AG04450 (cell line): ENCODE data around the gene FOXF1. TPM values are rescaled to one million over a fixed set of nuclear protein-coding genes. Genes with fewer than 3 reads are reported as not detected.

ENCODE experiments used
- CTCF ChIA-PET: fragments of 300-600, 350-600 bp; formaldehyde crosslinking; extraction: SDS; loops from one replicate; lab custom pipeline; 2022; ENCODE audit warnings: antibody characterized with exemption, inconsistent platforms; lab: Charles Lee
- POLR2A ChIA-PET: fragments of 350-600 bp; formaldehyde crosslinking; extraction: SDS; loops from one replicate; lab custom pipeline; 2021; ENCODE audit warnings: antibody characterized with exemption, inconsistent platforms; lab: Yijun Ruan, JAX
- DNase-seq: peaks from one replicate; pipeline ENCODE4 v3.0.0-alpha.2; 2011; ENCODE audit warnings: low read depth, low spot score
- H3K27ac ChIP-seq: one replicate; pipeline ENCODE4 v1.5.1; 2012; ENCODE audit warnings: low read depth, low read length, control low read depth
- H3K27me3 ChIP-seq: one replicate; pipeline ENCODE4 v1.6.0; 2012; ENCODE audit warnings: low read length; ENCODE audit not compliant: control insufficient read depth, insufficient read depth
- H3K4me3 ChIP-seq: 2 replicates; pipeline ENCODE4 v1.5.1; 2011; ENCODE audit warnings: mild to moderate bottlenecking, low read depth, low read length, control low read depth
- H3K9me3 ChIP-seq: 2 replicates; pipeline ENCODE4 v1.5.1; 2012; ENCODE audit warnings: low read length; ENCODE audit not compliant: control insufficient read depth, insufficient read depth
- polyA plus RNA-seq: library from polyadenylated mRNA; depleted of rRNA; stranded (reverse); fragments of >200 nt; gene quantifications from 2 replicates; pipeline ENCODE4 v1.2.3, GENCODE V29; 2011; rRNA removed
- TF ChIP-seq, protein P1 (sequence below): IDR thresholded peaks from 2 replicates; pipeline ENCODE4 v1.5.1; 2011; ENCODE audit warnings: low read depth, low read length, control low read depth, inconsistent platforms

Gene FOXF1
- polyA plus RNA-seq, 1 experiment, result 61.0 TPM

DNA sequence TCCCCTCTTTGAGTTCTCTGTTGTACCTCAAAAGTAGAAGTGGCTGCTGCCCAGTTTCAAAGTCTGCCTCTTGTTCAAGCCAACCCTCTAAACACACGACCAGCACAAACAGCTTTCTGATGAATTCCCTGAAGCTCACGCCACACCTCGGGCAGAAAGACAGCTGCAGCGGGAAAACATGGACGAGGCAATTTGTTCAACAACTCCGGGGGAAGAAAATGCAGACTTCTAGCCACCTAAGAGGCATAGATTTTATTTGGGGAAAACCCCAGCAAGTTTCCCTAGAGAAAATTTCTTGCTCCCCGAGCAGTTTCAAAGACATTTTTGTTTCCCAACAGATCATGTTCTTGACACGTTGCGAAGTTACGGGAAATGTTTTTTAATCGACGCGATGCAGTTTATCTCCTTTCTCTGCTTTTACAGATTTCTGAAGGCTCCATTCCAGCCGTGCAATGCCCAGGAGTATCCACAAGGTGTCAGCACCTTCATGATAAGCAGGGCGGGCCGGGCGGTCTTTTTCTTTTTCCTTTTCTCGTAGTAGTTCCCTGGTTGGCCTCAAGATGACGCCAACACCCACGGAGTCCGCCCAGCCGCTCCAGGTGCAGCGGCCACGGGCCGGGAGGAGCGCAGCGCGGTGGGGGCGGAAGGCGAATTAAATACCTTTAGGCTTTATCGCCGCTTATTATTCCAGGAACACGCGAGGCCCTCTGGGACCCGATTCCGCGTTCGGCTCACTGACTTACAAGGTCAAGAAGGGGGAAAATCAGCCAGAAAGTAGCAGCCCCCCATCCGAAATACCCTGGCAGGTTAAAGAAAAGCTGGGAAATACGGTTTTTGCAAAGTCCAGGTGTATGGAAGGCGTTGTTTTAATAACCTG, 53.4 kb downstream of the FOXF1 start:
- Histone ChIP-seq H3K9me3 (no peaks in the 10 kb centered on the region; the same call in 1 of the 2 replicates), H3K27ac (peak overlapping the region; percentile 47), H3K27me3 (peaks cover 2% of the 10 kb centered on the region), H3K4me3 (peak overlapping the region; percentile 50)
- CTCF ChIA-PET, result interaction anchor here (0.7 to 4.4 kb wide), 41 partner anchors 9 to 744 kb away, joined by 3 to 148 read pairs (median 4); no protein-coding TSS in a partner anchor
- TF ChIP-seq, protein P1, sequence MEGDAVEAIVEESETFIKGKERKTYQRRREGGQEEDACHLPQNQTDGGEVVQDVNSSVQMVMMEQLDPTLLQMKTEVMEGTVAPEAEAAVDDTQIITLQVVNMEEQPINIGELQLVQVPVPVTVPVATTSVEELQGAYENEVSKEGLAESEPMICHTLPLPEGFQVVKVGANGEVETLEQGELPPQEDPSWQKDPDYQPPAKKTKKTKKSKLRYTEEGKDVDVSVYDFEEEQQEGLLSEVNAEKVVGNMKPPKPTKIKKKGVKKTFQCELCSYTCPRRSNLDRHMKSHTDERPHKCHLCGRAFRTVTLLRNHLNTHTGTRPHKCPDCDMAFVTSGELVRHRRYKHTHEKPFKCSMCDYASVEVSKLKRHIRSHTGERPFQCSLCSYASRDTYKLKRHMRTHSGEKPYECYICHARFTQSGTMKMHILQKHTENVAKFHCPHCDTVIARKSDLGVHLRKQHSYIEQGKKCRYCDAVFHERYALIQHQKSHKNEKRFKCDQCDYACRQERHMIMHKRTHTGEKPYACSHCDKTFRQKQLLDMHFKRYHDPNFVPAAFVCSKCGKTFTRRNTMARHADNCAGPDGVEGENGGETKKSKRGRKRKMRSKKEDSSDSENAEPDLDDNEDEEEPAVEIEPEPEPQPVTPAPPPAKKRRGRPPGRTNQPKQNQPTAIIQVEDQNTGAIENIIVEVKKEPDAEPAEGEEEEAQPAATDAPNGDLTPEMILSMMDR, result peak; percentile 100
- peak; percentile 80 for DNase-seq
- POLR2A ChIA-PET, result interaction anchor here (0.6 kb wide), 1 partner anchor 821 kb away, joined by 4 read pairs; no protein-coding TSS in a partner anchor

Other genes starting within 250 kb of the FOXF1 start
- gene MTHFSD, start 44.7 kb downstream of the FOXF1 start, polyA plus RNA-seq, result 15.6 and 16.7 TPM in 2 replicates
- 0.79 and 1.6 TPM in 2 replicates for gene FOXC2, start 56.3 kb downstream of the FOXF1 start, polyA plus RNA-seq
- gene FOXL1, start 68.0 kb downstream of the FOXF1 start, polyA plus RNA-seq, result 41.1 and 41.9 TPM in 2 replicates